ENCODE data around the gene ME3.

The ME3 gene

GRCh38 chr11:86478348-86478747 is 194.1 kb downstream of the ME3 start:
- Mint-ChIP-seq H3K36me3 (peaks cover 0 to 1% of the 10 kb centered on the region in 2 donors), H3K27me3 (no peaks in the 10 kb centered on the region), H3K4me1 (peaks cover 2 to 6% of the 10 kb centered on the region in 2 donors), H3K27ac (no peak overlapping the region), H3K9me3 (peaks cover 0 to 1% of the 10 kb centered on the region in 2 donors), H3K4me3 (no peak overlapping the region)
- ATAC-seq (replicated peaks) (no peak), DNase-seq (no peak)

GRCh38 chr11:86477495-86478155 is 194.8 kb downstream of the ME3 start:
- peaks cover 2 to 9% of the 10 kb centered on the region in 2 donors for H3K4me1 Mint-ChIP-seq
- no peak overlapping the region for H3K27ac Mint-ChIP-seq
- H3K27me3 Mint-ChIP-seq = no peaks in the 10 kb centered on the region
- no peak overlapping the region for H3K4me3 Mint-ChIP-seq
- H3K36me3 Mint-ChIP-seq = no peaks in the 10 kb centered on the region
- peaks cover 0 to 1% of the 10 kb centered on the region in 2 donors for H3K9me3 Mint-ChIP-seq
- DNase-seq (no peak), ATAC-seq (replicated peaks) (no peak)

GRCh38 chr11:86476109-86476861 is 196.1 kb downstream of the ME3 start:
- Mint-ChIP-seq H3K27me3 (no peaks in the 10 kb centered on the region), H3K9me3 (peaks cover 0 to 1% of the 10 kb centered on the region in 2 donors), H3K4me1 (peaks cover 3 to 17% of the 10 kb centered on the region in 2 donors), H3K27ac (no peak overlapping the region), H3K36me3 (no peaks in the 10 kb centered on the region), H3K4me3 (no peak overlapping the region)
- ATAC-seq (replicated peaks) (no peak), DNase-seq (no peak)

- H3K27me3 Mint-ChIP-seq = no peaks in the 10 kb centered on the region
- no peak for DNase-seq
- H3K36me3 Mint-ChIP-seq = no peaks in the 10 kb centered on the region
- peaks cover 3 to 15% of the 10 kb centered on the region in 2 donors for H3K4me1 Mint-ChIP-seq
- no peak overlapping the region for H3K4me3 Mint-ChIP-seq
- H3K27ac Mint-ChIP-seq = no peak overlapping the region
- ATAC-seq (replicated peaks) = no peak
- peaks cover 0 to 1% of the 10 kb centered on the region in 2 donors for H3K9me3 Mint-ChIP-seq
Measured at GRCh38 chr11:86475027-86475426, 197.4 kb downstream of the ME3 start.

- ATAC-seq (replicated peaks) (no peak), DNase-seq (no peak)
- H3K4me3 Mint-ChIP-seq = no peak overlapping the region
- peaks cover 0 to 1% of the 10 kb centered on the region in 2 donors for H3K9me3 Mint-ChIP-seq
- no peaks in the 10 kb centered on the region for H3K36me3 Mint-ChIP-seq
- peaks cover 3 to 15% of the 10 kb centered on the region in 2 donors for H3K4me1 Mint-ChIP-seq
- no peaks in the 10 kb centered on the region for H3K27me3 Mint-ChIP-seq
- no peak overlapping the region for H3K27ac Mint-ChIP-seq
Measured at GRCh38 chr11:86473991-86474833, 198.2 kb downstream of the ME3 start.

- Mint-ChIP-seq H3K27me3 (no peaks in the 10 kb centered on the region), H3K36me3 (peaks cover 0 to 1% of the 10 kb centered on the region in 2 donors), H3K4me1 (peaks cover 3 to 15% of the 10 kb centered on the region in 2 donors), H3K27ac (no peak overlapping the region), H3K4me3 (no peak overlapping the region), H3K9me3 (no peaks in the 10 kb centered on the region)
- no peak for ATAC-seq (replicated peaks)
- DNase-seq = no peak
Measured at GRCh38 chr11:86469491-86470388, 202.7 kb downstream of the ME3 start.

GRCh38 chr11:86468169-86468568 is 204.2 kb downstream of the ME3 start:
- no peaks in the 10 kb centered on the region for H3K27me3 Mint-ChIP-seq
- H3K4me1 Mint-ChIP-seq = peaks cover 3 to 15% of the 10 kb centered on the region in 2 donors
- H3K27ac Mint-ChIP-seq = no peak overlapping the region
- no peak for DNase-seq
- peaks cover 0 to 1% of the 10 kb centered on the region in 2 donors for H3K36me3 Mint-ChIP-seq
- no peak overlapping the region for H3K4me3 Mint-ChIP-seq
- H3K9me3 Mint-ChIP-seq = no peaks in the 10 kb centered on the region
- no peak for ATAC-seq (replicated peaks)

GRCh38 chr11:86464509-86465221 is 207.8 kb downstream of the ME3 start:
- no peaks in the 10 kb centered on the region for H3K27me3 Mint-ChIP-seq
- no peak for ATAC-seq (replicated peaks)
- no peaks in the 10 kb centered on the region for H3K9me3 Mint-ChIP-seq
- no peak for DNase-seq
- H3K4me3 Mint-ChIP-seq = no peak overlapping the region
- H3K27ac Mint-ChIP-seq = no peak overlapping the region
- H3K36me3 Mint-ChIP-seq = peaks cover 0 to 1% of the 10 kb centered on the region in 2 donors
- no peaks in the 10 kb centered on the region for H3K4me1 Mint-ChIP-seq

GRCh38 chr11:86463955-86464354 is 208.5 kb downstream of the ME3 start:
- DNase-seq (no peak), ATAC-seq (replicated peaks) (no peak)
- H3K36me3 Mint-ChIP-seq = peaks cover 0 to 1% of the 10 kb centered on the region in 2 donors
- no peak overlapping the region for H3K4me3 Mint-ChIP-seq
- no peaks in the 10 kb centered on the region for H3K4me1 Mint-ChIP-seq
- no peak overlapping the region for H3K27ac Mint-ChIP-seq
- H3K9me3 Mint-ChIP-seq = no peaks in the 10 kb centered on the region
- H3K27me3 Mint-ChIP-seq = no peaks in the 10 kb centered on the region

- Mint-ChIP-seq H3K27ac (no peak overlapping the region), H3K9me3 (no peaks in the 10 kb centered on the region), H3K4me1 (no peaks in the 10 kb centered on the region), H3K36me3 (peaks cover 0 to 1% of the 10 kb centered on the region in 2 donors), H3K4me3 (no peak overlapping the region), H3K27me3 (no peaks in the 10 kb centered on the region)
- ATAC-seq (replicated peaks) (no peak), DNase-seq (no peak)
Measured at GRCh38 chr11:86463120-86463519, 209.3 kb downstream of the ME3 start.

- no peak for ATAC-seq (replicated peaks)
- Mint-ChIP-seq H3K27me3 (no peaks in the 10 kb centered on the region), H3K27ac (no peak overlapping the region)
Measured at GRCh38 chr11:86461892-86462291, 210.5 kb downstream of the ME3 start.

GRCh38 chr11:86460461-86461385 is 211.7 kb downstream of the ME3 start:
- peaks cover 7 to 8% of the 10 kb centered on the region in 2 donors for H3K4me1 Mint-ChIP-seq
- no peak overlapping the region for H3K4me3 Mint-ChIP-seq
- ATAC-seq (replicated peaks) (no peak), DNase-seq (no peak)
- no peaks in the 10 kb centered on the region for H3K9me3 Mint-ChIP-seq
- no peak overlapping the region for H3K27ac Mint-ChIP-seq
- H3K27me3 Mint-ChIP-seq = peaks cover 5% of the 10 kb centered on the region in 2 donors
- no peaks in the 10 kb centered on the region for H3K36me3 Mint-ChIP-seq

More at GRCh38 chr11:86461892-86462291, 210.5 kb downstream of the ME3 start:
- Mint-ChIP-seq H3K36me3 (no peaks in the 10 kb centered on the region), H3K4me3 (no peak overlapping the region), H3K4me1 (no peaks in the 10 kb centered on the region), H3K9me3 (no peaks in the 10 kb centered on the region)
- no peak for DNase-seq
